ENCODE measurements around the gene LMX1A. TPM values are rescaled to one million over a fixed set of nuclear protein-coding genes. Genes with fewer than 3 reads are reported as not detected.

The LMX1A gene
- total RNA-seq, 1 experiment from 2014 or later, result not detected

- DNase-seq, result no peak
- Histone ChIP-seq H3K9me3 (no peaks in the 10 kb centered on the region), H3K27me3 (no peaks in the 10 kb centered on the region), H3K4me3 (no peak overlapping the region), H3K36me3 (no peaks in the 10 kb centered on the region)
Observed at GRCh38 chr1:165226326-165226725, 130.2 kb downstream of the LMX1A start.

GRCh38 chr1:165225650-165226049 is 130.9 kb downstream of the LMX1A start:
- H3K4me3 ChIP-seq, result no peak overlapping the region
- no peaks in the 10 kb centered on the region for H3K27me3 ChIP-seq

GRCh38 chr1:165225062-165225461 is 131.5 kb downstream of the LMX1A start:
- no peaks in the 10 kb centered on the region for H3K27me3 ChIP-seq
- no peak for DNase-seq
- no peak overlapping the region for H3K4me3 ChIP-seq
- H3K36me3 ChIP-seq, result no peaks in the 10 kb centered on the region
- H3K9me3 ChIP-seq, result no peaks in the 10 kb centered on the region

More at GRCh38 chr1:165225650-165226049, 130.9 kb downstream of the LMX1A start:
- Histone ChIP-seq H3K9me3 (no peaks in the 10 kb centered on the region), H3K36me3 (no peaks in the 10 kb centered on the region)
- no peak for DNase-seq

- Histone ChIP-seq H3K36me3 (no peaks in the 10 kb centered on the region), H3K27me3 (no peaks in the 10 kb centered on the region), H3K4me3 (no peak overlapping the region), H3K9me3 (no peaks in the 10 kb centered on the region)
- DNase-seq, result no peak
Observed at GRCh38 chr1:165224504-165224903, 132.0 kb downstream of the LMX1A start.

- Histone ChIP-seq H3K9me3 (no peaks in the 10 kb centered on the region), H3K36me3 (no peaks in the 10 kb centered on the region), H3K4me3 (no peak overlapping the region), H3K27me3 (no peaks in the 10 kb centered on the region)
- DNase-seq, result no peak
Observed at GRCh38 chr1:165222580-165222979, 133.9 kb downstream of the LMX1A start.

- DNase-seq, result no peak
Observed at GRCh38 chr1:165218731-165219130, 137.8 kb downstream of the LMX1A start.

GRCh38 chr1:165217958-165218357 is 138.6 kb downstream of the LMX1A start:
- no peaks in the 10 kb centered on the region for H3K9me3 ChIP-seq
- no peak overlapping the region for H3K4me3 ChIP-seq
- H3K36me3 ChIP-seq, result no peaks in the 10 kb centered on the region
- no peaks in the 10 kb centered on the region for H3K27me3 ChIP-seq
- DNase-seq, result no peak

More at GRCh38 chr1:165218731-165219130, 137.8 kb downstream of the LMX1A start:
- H3K36me3 ChIP-seq, result no peaks in the 10 kb centered on the region
- H3K4me3 ChIP-seq, result no peak overlapping the region
- H3K9me3 ChIP-seq, result no peaks in the 10 kb centered on the region
- no peaks in the 10 kb centered on the region for H3K27me3 ChIP-seq

GRCh38 chr1:165216254-165216653 is 140.3 kb downstream of the LMX1A start:
- Histone ChIP-seq H3K27me3 (no peaks in the 10 kb centered on the region), H3K36me3 (no peaks in the 10 kb centered on the region)
- DNase-seq, result no peak

GRCh38 chr1:165215676-165216075 is 140.8 kb downstream of the LMX1A start:
- no peaks in the 10 kb centered on the region for H3K36me3 ChIP-seq

More at GRCh38 chr1:165216254-165216653, 140.3 kb downstream of the LMX1A start:
- Histone ChIP-seq H3K4me3 (no peak overlapping the region), H3K9me3 (no peaks in the 10 kb centered on the region)

GRCh38 chr1:165212229-165212628 is 144.3 kb downstream of the LMX1A start:
- H3K36me3 ChIP-seq, result no peaks in the 10 kb centered on the region

More at GRCh38 chr1:165215676-165216075, 140.8 kb downstream of the LMX1A start:
- Histone ChIP-seq H3K9me3 (no peaks in the 10 kb centered on the region), H3K4me3 (no peak overlapping the region), H3K27me3 (no peaks in the 10 kb centered on the region)
- DNase-seq, result no peak

GRCh38 chr1:165207853-165208515 is 148.5 kb downstream of the LMX1A start:
- no peaks in the 10 kb centered on the region for H3K9me3 ChIP-seq
- H3K4me3 ChIP-seq, result no peak overlapping the region
- no peaks in the 10 kb centered on the region for H3K27me3 ChIP-seq
- no peak for DNase-seq
- no peaks in the 10 kb centered on the region for H3K36me3 ChIP-seq

More at GRCh38 chr1:165212229-165212628, 144.3 kb downstream of the LMX1A start:
- Histone ChIP-seq H3K4me3 (no peak overlapping the region), H3K9me3 (no peaks in the 10 kb centered on the region), H3K27me3 (no peaks in the 10 kb centered on the region)
- no peak for DNase-seq

- no peaks in the 10 kb centered on the region for H3K27me3 ChIP-seq
- no peak for DNase-seq
- H3K4me3 ChIP-seq, result no peak overlapping the region
- H3K9me3 ChIP-seq, result no peaks in the 10 kb centered on the region
- no peaks in the 10 kb centered on the region for H3K36me3 ChIP-seq
Observed at GRCh38 chr1:165205145-165205544, 151.4 kb downstream of the LMX1A start.

- Histone ChIP-seq H3K27me3 (no peaks in the 10 kb centered on the region), H3K9me3 (no peaks in the 10 kb centered on the region), H3K4me3 (no peak overlapping the region), H3K36me3 (no peaks in the 10 kb centered on the region)
- no peak for DNase-seq
Observed at GRCh38 chr1:165204548-165204947, 152.0 kb downstream of the LMX1A start.

- no peak for DNase-seq
- no peak overlapping the region for H3K4me3 ChIP-seq
- no peaks in the 10 kb centered on the region for H3K9me3 ChIP-seq
- H3K27me3 ChIP-seq, result 0 out of 2 replicates have a peak, but pooled peaks cover 2% of the 10 kb centered on the region
- no peaks in the 10 kb centered on the region for H3K36me3 ChIP-seq
Observed at GRCh38 chr1:165191087-165191486, 165.4 kb downstream of the LMX1A start.

- Histone ChIP-seq H3K36me3 (no peaks in the 10 kb centered on the region), H3K27me3 (0 out of 2 replicates have a peak, but pooled peaks cover 2% of the 10 kb centered on the region), H3K4me3 (no peak overlapping the region), H3K9me3 (no peaks in the 10 kb centered on the region)
- no peak for DNase-seq
Observed at GRCh38 chr1:165189913-165190312, 166.6 kb downstream of the LMX1A start.

GRCh38 chr1:165189011-165189410 is 167.5 kb downstream of the LMX1A start:
- H3K36me3 ChIP-seq, result no peaks in the 10 kb centered on the region
- no peaks in the 10 kb centered on the region for H3K9me3 ChIP-seq
- DNase-seq, result no peak
- H3K4me3 ChIP-seq, result no peak overlapping the region
- 0 out of 2 replicates have a peak, but pooled peaks cover 2% of the 10 kb centered on the region for H3K27me3 ChIP-seq

GRCh38 chr1:165187031-165188009 is 169.2 kb downstream of the LMX1A start:
- H3K36me3 ChIP-seq, result no peaks in the 10 kb centered on the region

More at GRCh38 chr1:165187031-165188009, 169.2 kb downstream of the LMX1A start:
- DNase-seq, result no peak
- Histone ChIP-seq H3K4me3 (no peak overlapping the region), H3K9me3 (no peaks in the 10 kb centered on the region), H3K27me3 (0 out of 2 replicates have a peak, but pooled peaks cover 2% of the 10 kb centered on the region)
